SK-N-SH (cell line): ENCODE data around the gene PIGC. TPM values are rescaled to one million over a fixed set of nuclear protein-coding genes. Genes with fewer than 3 reads are reported as not detected.

Experiments
- CTCF ChIA-PET: fragments of 300-600, 350-600 bp; formaldehyde crosslinking; extraction: SDS; loops from one replicate; lab custom pipeline; 2021; lab: Yijun Ruan, JAX
- POLR2A ChIA-PET: fragments of 350-600 bp; sonication (Branson Sonifier 250); formaldehyde crosslinking; extraction: SDS; loops from one replicate; lab custom pipeline; 2020; ENCODE audit warnings: antibody characterized with exemption, inconsistent platforms; lab: Yijun Ruan, JAX
- DNase-seq: peaks from one replicate; pipeline ENCODE4 v3.0.0; 2012
- H2AFZ ChIP-seq: fragments of 200-600 bp; sonication (generic); 2 replicates; pipeline ENCODE4 v1.8.1; 2016; ENCODE audit warnings: antibody characterized with exemption, mild to moderate bottlenecking, low read depth
- H3F3A ChIP-seq: fragments of 200-600 bp; sonication (generic); replicated peaks from 2 replicates; pipeline ENCODE3; 2016; ENCODE audit warnings: antibody characterized with exemption, mild to moderate bottlenecking; ENCODE audit not compliant: insufficient read depth
- H3K27ac ChIP-seq, 2 experiments: fragments of 200-500 bp in 1 of 2; fragments of 200-600 bp in 1 of 2; sonication (Bioruptor generic) in 1 of 2; sonication (generic), shearing (Covaris generic) in 1 of 2; 2 replicates each; pipeline versions ENCODE4 v1.5.1 to v1.6.1; 2014 to 2016; ENCODE audit warnings: low read depth in 2 of 2, inconsistent platforms in 1 of 2, low read length in 1 of 2, mild to moderate bottlenecking in 1 of 2, mixed read lengths in 1 of 2
- H3K27me3 ChIP-seq: fragments of 200-600 bp; sonication (generic), shearing (Covaris generic); 2 replicates; pipeline ENCODE4 v1.6.1; 2016; ENCODE audit warnings: mixed run types; ENCODE audit not compliant: insufficient read depth
- H3K36me3 ChIP-seq, 2 experiments: fragments of 200-500 bp in 1 of 2; fragments of 200-600 bp in 1 of 2; sonication (Bioruptor generic) in 1 of 2; sonication (generic) in 1 of 2; replicated peaks in 1 of 2; 2 replicates each; pipeline versions ENCODE3 to v1.5.1; 2014 to 2016; ENCODE audit warnings: low read length in 1 of 2, mild to moderate bottlenecking in 1 of 2; ENCODE audit not compliant: insufficient read depth in 2 of 2, control insufficient read depth in 1 of 2
- H3K4me1 ChIP-seq, 2 experiments: fragments of 200-500 bp in 1 of 2; fragments of 200-600 bp in 1 of 2; sonication (Bioruptor generic) in 1 of 2; sonication (generic), shearing (Covaris generic) in 1 of 2; 2 replicates each; pipeline versions ENCODE4 v1.5.1 to v1.6.1; 2014 to 2016; ENCODE audit warnings: low read depth in 1 of 2, low read length in 1 of 2, mixed run types in 1 of 2; ENCODE audit not compliant: insufficient read depth in 2 of 2, control insufficient read depth in 1 of 2
- H3K4me2 ChIP-seq: fragments of 200-600 bp; sonication (generic), shearing (Covaris generic); 2 replicates; pipeline ENCODE4 v1.6.1; 2017; ENCODE audit warnings: mixed run types
- H3K4me3 ChIP-seq, 2 experiments: fragments of 200-500 bp in 1 of 2; fragments of 200-600 bp in 1 of 2; sonication (Bioruptor generic) in 1 of 2; sonication (generic), shearing (Covaris generic) in 1 of 2; 2 replicates each; pipeline versions ENCODE4 v1.5.1 to v1.8.1; 2014 to 2016; ENCODE audit warnings: low read depth in 2 of 2, inconsistent platforms in 1 of 2, low read length in 1 of 2, mild to moderate bottlenecking in 1 of 2, mixed read lengths in 1 of 2, moderate library complexity in 1 of 2
- H3K79me2 ChIP-seq: fragments of 200-600 bp; sonication (generic); 2 replicates; pipeline ENCODE4 v1.8.1; 2017; ENCODE audit warnings: mild to moderate bottlenecking; ENCODE audit not compliant: insufficient read depth
- H3K9ac ChIP-seq: fragments of 200-600 bp; sonication (generic); 2 replicates; pipeline ENCODE4 v1.6.1; 2017; ENCODE audit warnings: mixed run types
- H3K9me2 ChIP-seq: fragments of 200-600 bp; sonication (generic); 2 replicates; pipeline ENCODE4 v1.6.1; 2017; ENCODE audit warnings: mixed run types
- H3K9me3 ChIP-seq: fragments of 200-600 bp; sonication (generic); 2 replicates; pipeline ENCODE4 v1.6.1; 2017; ENCODE audit warnings: mixed run types, mild to moderate bottlenecking, moderate library complexity
- H4K20me1 ChIP-seq: fragments of 200-600 bp; sonication (generic); 2 replicates; pipeline ENCODE4 v1.6.1; 2017; ENCODE audit warnings: mild to moderate bottlenecking, mixed run types; ENCODE audit not compliant: insufficient read depth
- CHD2 ChIP-seq: fragments of 150-350 bp; IDR thresholded peaks from 2 replicates; pipeline ENCODE4 v1.6.1; 2018; ENCODE audit warnings: low read length; ENCODE audit not compliant: partially characterized antibody
- ELF1 ChIP-seq: IDR thresholded peaks from 2 replicates; pipeline ENCODE4 v1.4.0; 2012
- EZH2phosphoT487 ChIP-seq: fragments of 200-600 bp; sonication (generic); IDR thresholded peaks from 2 replicates; pipeline ENCODE4 v1.6.1; 2017; ENCODE audit warnings: low read depth, mixed run types, mild to moderate bottlenecking, antibody characterized with exemption, moderate library complexity, borderline replicate concordance
- FOXM1 ChIP-seq: IDR thresholded peaks from 2 replicates; pipeline ENCODE4 v1.4.0; 2012; ENCODE audit warnings: low read depth, mild to moderate bottlenecking
- JUND ChIP-seq: IDR thresholded peaks from 2 replicates; pipeline ENCODE4 v1.4.0; 2012
- POLR2AphosphoS5 ChIP-seq: IDR thresholded peaks from 2 replicates; pipeline ENCODE4 v1.6.1; 2012; ENCODE audit warnings: low read depth, low read length
- RFX5 ChIP-seq: IDR thresholded peaks from 2 replicates; pipeline ENCODE4 v1.6.1; 2012; ENCODE audit warnings: mild to moderate bottlenecking, improper control_type of control experiment, low read length
- RXRA ChIP-seq: IDR thresholded peaks from 2 replicates; pipeline ENCODE4 v1.4.0; 2012; ENCODE audit warnings: low read depth, mild to moderate bottlenecking, borderline replicate concordance
- SMC3 ChIP-seq: IDR thresholded peaks from 2 replicates; pipeline ENCODE4 v1.6.1; 2012; ENCODE audit warnings: low read depth, low read length, improper control_type of control experiment
- TEAD4 ChIP-seq: IDR thresholded peaks from 2 replicates; pipeline ENCODE4 v1.4.0; 2012; ENCODE audit warnings: mild to moderate bottlenecking, borderline replicate concordance; ENCODE audit not compliant: insufficient read depth
- WGBS: methylation state at CpG from one replicate; pipeline ENCODE4 v1.1.6; 2017; ENCODE audit warnings: low lambda C conversion rate; 5-methylcytosine and 5-hydroxymethylcytosine counted together
- polyA plus RNA-seq, 3 experiments: library from polyadenylated mRNA; depleted of rRNA; stranded (reverse); fragments of >200 nt; gene quantifications; 2 replicates each; pipeline ENCODE4 v1.2.3, GENCODE V29; 2012
- TF ChIP-seq, protein P1 (sequence below): fragments of 200-600 bp; sonication (generic); IDR thresholded peaks from 2 replicates; pipeline ENCODE4 v1.6.1; 2017; ENCODE audit warnings: antibody characterized with exemption, mild to moderate bottlenecking, moderate library complexity
- TF ChIP-seq, protein P2 (sequence below): IDR thresholded peaks from 2 replicates; pipeline ENCODE4 v1.4.0; 2012; ENCODE audit warnings: low read depth, borderline replicate concordance
- TF ChIP-seq, protein P3 (sequence below): IDR thresholded peaks from 2 replicates; pipeline ENCODE4 v1.6.1; 2012; ENCODE audit warnings: mild to moderate bottlenecking, low read depth, low read length, moderate library complexity
- TF ChIP-seq, protein P4 (sequence below): fragments of 150-350 bp; IDR thresholded peaks from 2 replicates; pipeline ENCODE4 v1.6.1; 2017; ENCODE audit warnings: antibody characterized with exemption, low read length, low read depth, borderline replicate concordance
- TF ChIP-seq, protein P5 (sequence below): IDR thresholded peaks from 2 replicates; pipeline ENCODE4 v1.4.0; 2012; ENCODE audit warnings: low read depth, borderline replicate concordance

The PIGC gene
- polyA plus RNA-seq, 1 of the 3 experiments (the other 2 are of a cell fraction) = 20.6 TPM

DNA sequence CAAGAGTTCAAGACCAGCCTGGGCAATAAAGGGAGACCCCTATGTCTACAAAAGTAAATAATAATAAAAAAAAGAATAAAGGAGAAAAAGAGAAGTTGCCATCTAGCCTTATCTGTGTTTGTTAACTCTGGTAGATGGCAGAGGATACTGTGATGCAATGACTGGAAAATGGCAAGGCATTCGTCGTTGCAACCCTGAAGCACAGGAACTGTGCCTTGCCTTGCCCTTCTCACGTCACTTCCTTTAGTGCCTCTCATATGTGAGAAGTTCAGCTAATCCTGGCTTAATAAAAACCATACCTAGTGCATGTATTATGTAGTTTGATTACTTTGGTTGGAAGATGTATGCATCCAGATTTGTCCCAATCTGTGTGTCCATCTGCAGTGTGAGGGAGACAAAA lies 25.8 kb upstream of the PIGC start:
- no peaks in the 10 kb centered on the region for H4K20me1 ChIP-seq
- CTCF ChIA-PET = interaction anchor here (0.9 to 1.9 kb wide), 2 partner anchors 20 to 23 kb away, joined by 4 read pairs; no protein-coding TSS in a partner anchor
- no peaks in the 10 kb centered on the region for H3K36me3 ChIP-seq
- H3F3A ChIP-seq = no peaks in the 10 kb centered on the region
- TF ChIP-seq, protein P1, sequence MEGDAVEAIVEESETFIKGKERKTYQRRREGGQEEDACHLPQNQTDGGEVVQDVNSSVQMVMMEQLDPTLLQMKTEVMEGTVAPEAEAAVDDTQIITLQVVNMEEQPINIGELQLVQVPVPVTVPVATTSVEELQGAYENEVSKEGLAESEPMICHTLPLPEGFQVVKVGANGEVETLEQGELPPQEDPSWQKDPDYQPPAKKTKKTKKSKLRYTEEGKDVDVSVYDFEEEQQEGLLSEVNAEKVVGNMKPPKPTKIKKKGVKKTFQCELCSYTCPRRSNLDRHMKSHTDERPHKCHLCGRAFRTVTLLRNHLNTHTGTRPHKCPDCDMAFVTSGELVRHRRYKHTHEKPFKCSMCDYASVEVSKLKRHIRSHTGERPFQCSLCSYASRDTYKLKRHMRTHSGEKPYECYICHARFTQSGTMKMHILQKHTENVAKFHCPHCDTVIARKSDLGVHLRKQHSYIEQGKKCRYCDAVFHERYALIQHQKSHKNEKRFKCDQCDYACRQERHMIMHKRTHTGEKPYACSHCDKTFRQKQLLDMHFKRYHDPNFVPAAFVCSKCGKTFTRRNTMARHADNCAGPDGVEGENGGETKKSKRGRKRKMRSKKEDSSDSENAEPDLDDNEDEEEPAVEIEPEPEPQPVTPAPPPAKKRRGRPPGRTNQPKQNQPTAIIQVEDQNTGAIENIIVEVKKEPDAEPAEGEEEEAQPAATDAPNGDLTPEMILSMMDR = no peak
- TF ChIP-seq, protein P2, sequence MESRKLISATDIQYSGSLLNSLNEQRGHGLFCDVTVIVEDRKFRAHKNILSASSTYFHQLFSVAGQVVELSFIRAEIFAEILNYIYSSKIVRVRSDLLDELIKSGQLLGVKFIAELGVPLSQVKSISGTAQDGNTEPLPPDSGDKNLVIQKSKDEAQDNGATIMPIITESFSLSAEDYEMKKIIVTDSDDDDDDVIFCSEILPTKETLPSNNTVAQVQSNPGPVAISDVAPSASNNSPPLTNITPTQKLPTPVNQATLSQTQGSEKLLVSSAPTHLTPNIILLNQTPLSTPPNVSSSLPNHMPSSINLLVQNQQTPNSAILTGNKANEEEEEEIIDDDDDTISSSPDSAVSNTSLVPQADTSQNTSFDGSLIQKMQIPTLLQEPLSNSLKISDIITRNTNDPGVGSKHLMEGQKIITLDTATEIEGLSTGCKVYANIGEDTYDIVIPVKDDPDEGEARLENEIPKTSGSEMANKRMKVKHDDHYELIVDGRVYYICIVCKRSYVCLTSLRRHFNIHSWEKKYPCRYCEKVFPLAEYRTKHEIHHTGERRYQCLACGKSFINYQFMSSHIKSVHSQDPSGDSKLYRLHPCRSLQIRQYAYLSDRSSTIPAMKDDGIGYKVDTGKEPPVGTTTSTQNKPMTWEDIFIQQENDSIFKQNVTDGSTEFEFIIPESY = no peak
- TF ChIP-seq, protein P3, sequence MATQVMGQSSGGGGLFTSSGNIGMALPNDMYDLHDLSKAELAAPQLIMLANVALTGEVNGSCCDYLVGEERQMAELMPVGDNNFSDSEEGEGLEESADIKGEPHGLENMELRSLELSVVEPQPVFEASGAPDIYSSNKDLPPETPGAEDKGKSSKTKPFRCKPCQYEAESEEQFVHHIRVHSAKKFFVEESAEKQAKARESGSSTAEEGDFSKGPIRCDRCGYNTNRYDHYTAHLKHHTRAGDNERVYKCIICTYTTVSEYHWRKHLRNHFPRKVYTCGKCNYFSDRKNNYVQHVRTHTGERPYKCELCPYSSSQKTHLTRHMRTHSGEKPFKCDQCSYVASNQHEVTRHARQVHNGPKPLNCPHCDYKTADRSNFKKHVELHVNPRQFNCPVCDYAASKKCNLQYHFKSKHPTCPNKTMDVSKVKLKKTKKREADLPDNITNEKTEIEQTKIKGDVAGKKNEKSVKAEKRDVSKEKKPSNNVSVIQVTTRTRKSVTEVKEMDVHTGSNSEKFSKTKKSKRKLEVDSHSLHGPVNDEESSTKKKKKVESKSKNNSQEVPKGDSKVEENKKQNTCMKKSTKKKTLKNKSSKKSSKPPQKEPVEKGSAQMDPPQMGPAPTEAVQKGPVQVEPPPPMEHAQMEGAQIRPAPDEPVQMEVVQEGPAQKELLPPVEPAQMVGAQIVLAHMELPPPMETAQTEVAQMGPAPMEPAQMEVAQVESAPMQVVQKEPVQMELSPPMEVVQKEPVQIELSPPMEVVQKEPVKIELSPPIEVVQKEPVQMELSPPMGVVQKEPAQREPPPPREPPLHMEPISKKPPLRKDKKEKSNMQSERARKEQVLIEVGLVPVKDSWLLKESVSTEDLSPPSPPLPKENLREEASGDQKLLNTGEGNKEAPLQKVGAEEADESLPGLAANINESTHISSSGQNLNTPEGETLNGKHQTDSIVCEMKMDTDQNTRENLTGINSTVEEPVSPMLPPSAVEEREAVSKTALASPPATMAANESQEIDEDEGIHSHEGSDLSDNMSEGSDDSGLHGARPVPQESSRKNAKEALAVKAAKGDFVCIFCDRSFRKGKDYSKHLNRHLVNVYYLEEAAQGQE = no peak
- TF ChIP-seq FOXM1 = no peak
- no peak for TF ChIP-seq RXRA
- TF ChIP-seq ELF1 = no peak
- TF ChIP-seq CHD2 = no peak
- TF ChIP-seq TEAD4 = no peak
- no peak for TF ChIP-seq JUND
- no peak for TF ChIP-seq SMC3
- TF ChIP-seq, protein P4, sequence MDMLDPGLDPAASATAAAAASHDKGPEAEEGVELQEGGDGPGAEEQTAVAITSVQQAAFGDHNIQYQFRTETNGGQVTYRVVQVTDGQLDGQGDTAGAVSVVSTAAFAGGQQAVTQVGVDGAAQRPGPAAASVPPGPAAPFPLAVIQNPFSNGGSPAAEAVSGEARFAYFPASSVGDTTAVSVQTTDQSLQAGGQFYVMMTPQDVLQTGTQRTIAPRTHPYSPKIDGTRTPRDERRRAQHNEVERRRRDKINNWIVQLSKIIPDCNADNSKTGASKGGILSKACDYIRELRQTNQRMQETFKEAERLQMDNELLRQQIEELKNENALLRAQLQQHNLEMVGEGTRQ = no peak
- TF ChIP-seq EZH2phosphoT487 = no peak
- no peak for TF ChIP-seq POLR2AphosphoS5
- TF ChIP-seq, protein P5, sequence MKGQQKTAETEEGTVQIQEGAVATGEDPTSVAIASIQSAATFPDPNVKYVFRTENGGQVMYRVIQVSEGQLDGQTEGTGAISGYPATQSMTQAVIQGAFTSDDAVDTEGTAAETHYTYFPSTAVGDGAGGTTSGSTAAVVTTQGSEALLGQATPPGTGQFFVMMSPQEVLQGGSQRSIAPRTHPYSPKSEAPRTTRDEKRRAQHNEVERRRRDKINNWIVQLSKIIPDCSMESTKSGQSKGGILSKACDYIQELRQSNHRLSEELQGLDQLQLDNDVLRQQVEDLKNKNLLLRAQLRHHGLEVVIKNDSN = no peak
- TF ChIP-seq RFX5 = no peak
- no peak overlapping the region for H2AFZ ChIP-seq
- H3K27ac ChIP-seq = no peak overlapping the region
- H3K27me3 ChIP-seq = no peaks in the 10 kb centered on the region
- WGBS = 69% methylated on average over 3 of the region's 3 CpGs
- no peaks in the 10 kb centered on the region; a peak in 1 of 4 replicates for H3K4me1 ChIP-seq
- H3K9me2 ChIP-seq = no peaks in the 10 kb centered on the region
- no peak overlapping the region for H3K4me3 ChIP-seq
- no peaks in the 10 kb centered on the region for H3K9me3 ChIP-seq
- no peak for DNase-seq
- no peak overlapping the region for H3K4me2 ChIP-seq
- H3K9ac ChIP-seq = no peak overlapping the region
- H3K79me2 ChIP-seq = no peaks in the 10 kb centered on the region
- POLR2A ChIA-PET = no interaction called here
